ENCODE measurements around the gene ANO1. TPM values are rescaled to one million over a fixed set of nuclear protein-coding genes. Genes with fewer than 3 reads are reported as not detected.

ANO1 gene
- total RNA-seq, 2 experiments from 2014 or later: not detected

DNA sequence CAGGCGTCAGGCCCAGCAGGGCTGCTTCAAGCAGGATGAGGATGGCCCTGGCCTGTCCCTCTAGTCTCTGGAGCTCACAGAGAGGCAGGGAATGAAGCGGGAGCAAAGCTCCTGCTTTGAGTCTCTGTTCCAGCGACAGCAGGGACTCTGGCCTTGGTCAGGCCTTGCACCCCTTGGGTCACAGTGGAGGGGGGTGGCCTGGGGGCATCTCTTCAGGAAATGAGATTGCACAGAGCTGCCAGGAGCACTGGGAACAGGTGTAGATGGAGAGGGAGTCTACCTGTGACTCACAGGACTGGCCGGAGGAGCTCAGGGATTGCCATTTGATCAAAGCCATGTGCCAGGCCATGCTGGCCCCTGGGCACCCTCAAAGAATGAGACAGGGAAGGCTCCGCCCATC is 1.6 kb downstream of the ANO1 start:
- CTCF ChIA-PET: no interaction called here
- TF ChIP-seq, protein P1, sequence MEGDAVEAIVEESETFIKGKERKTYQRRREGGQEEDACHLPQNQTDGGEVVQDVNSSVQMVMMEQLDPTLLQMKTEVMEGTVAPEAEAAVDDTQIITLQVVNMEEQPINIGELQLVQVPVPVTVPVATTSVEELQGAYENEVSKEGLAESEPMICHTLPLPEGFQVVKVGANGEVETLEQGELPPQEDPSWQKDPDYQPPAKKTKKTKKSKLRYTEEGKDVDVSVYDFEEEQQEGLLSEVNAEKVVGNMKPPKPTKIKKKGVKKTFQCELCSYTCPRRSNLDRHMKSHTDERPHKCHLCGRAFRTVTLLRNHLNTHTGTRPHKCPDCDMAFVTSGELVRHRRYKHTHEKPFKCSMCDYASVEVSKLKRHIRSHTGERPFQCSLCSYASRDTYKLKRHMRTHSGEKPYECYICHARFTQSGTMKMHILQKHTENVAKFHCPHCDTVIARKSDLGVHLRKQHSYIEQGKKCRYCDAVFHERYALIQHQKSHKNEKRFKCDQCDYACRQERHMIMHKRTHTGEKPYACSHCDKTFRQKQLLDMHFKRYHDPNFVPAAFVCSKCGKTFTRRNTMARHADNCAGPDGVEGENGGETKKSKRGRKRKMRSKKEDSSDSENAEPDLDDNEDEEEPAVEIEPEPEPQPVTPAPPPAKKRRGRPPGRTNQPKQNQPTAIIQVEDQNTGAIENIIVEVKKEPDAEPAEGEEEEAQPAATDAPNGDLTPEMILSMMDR (IDR thresholded peaks at IDR 0.05): no peak
- Mint-ChIP-seq H3K4me3 (no peak overlapping the region), H3K36me3 (ENCODE audit: low read depth) (no peaks in the 10 kb centered on the region), H3K9me3 (no peaks in the 10 kb centered on the region), H3K27ac (no peak overlapping the region), H3K4me1 (ENCODE audit: low read depth) (no peaks in the 10 kb centered on the region), H3K27me3 (peaks cover 39% of the 10 kb centered on the region)
- Histone ChIP-seq H3K4me1 (ENCODE audit: insufficient read depth, low read length) (no peaks in the 10 kb centered on the region), H3K36me3 (ENCODE audit: insufficient read depth, low read length) (no peaks in the 10 kb centered on the region), H3K27ac (ENCODE audit: low read depth in 1 of 2, low read length in 2 of 2) (no peak overlapping the region), H3K9me3 (ENCODE audit: control insufficient read depth in 1 of 2, insufficient read depth in 1 of 2, low read length in 2 of 2) (no peaks in the 10 kb centered on the region), H3K4me3 (ENCODE audit: low read length) (no peak overlapping the region), H3K27me3 (ENCODE audit: control insufficient read depth in 1 of 2, insufficient read depth in 2 of 2, low read length in 2 of 2) (peaks cover 23 to 35% of the 10 kb centered on the region in 2 experiments)
- ATAC-seq (ENCODE audit: poor library complexity): no peak
- POLR2A ChIA-PET: no interaction called here
- intact Hi-C loops (cut with DNase I, micrococcal nuclease): loop anchor here in 1 of 2 experiments (10.0 kb wide), 1 partner anchor 135 kb away; no protein-coding TSS in a partner anchor
- DNase-seq: no peak

DNA sequence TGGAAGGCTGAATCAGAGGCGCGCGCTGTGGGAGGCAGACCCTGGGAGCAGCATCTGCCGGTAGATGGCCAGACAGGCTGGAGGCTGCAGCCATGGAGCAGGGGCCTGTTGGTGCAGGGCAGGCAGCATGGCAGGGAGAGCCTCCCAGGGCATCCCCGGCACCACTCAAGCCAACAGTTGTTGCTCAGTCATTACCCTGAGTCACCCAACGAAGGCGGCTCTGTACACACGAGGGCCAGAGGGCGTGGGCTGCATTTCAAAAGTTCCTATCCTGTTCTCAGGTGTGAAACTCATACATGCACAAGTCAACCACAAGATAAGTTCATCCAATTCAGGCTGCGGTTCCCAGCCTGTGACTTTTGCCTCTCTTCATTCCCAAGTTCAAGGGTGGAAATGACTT is 2.6 kb downstream of the ANO1 start:
- POLR2A ChIA-PET: no interaction called here
- H3K4me1 Mint-ChIP-seq (ENCODE audit: low read depth): no peaks in the 10 kb centered on the region
- Histone ChIP-seq H3K4me3 (ENCODE audit: low read length) (no peak overlapping the region), H3K4me1 (ENCODE audit: insufficient read depth, low read length) (no peaks in the 10 kb centered on the region), H3K27me3 (ENCODE audit: control insufficient read depth in 1 of 2, insufficient read depth in 2 of 2, low read length in 2 of 2) (peaks cover 23 to 30% of the 10 kb centered on the region in 2 experiments), H3K36me3 (ENCODE audit: insufficient read depth, low read length) (no peaks in the 10 kb centered on the region), H3K27ac (ENCODE audit: low read depth in 1 of 2, low read length in 2 of 2) (no peak overlapping the region), H3K9me3 (ENCODE audit: control insufficient read depth in 1 of 2, insufficient read depth in 1 of 2, low read length in 2 of 2) (no peaks in the 10 kb centered on the region)
- no peaks in the 10 kb centered on the region for H3K9me3 Mint-ChIP-seq
- H3K4me3 Mint-ChIP-seq: no peak overlapping the region
- H3K36me3 Mint-ChIP-seq (ENCODE audit: low read depth): no peaks in the 10 kb centered on the region
- CTCF ChIA-PET: no interaction called here
- no peak for ATAC-seq (ENCODE audit: poor library complexity)
- no peak overlapping the region for H3K27ac Mint-ChIP-seq
- intact Hi-C loops (cut with DNase I, micrococcal nuclease): no loop called here
- DNase-seq: no peak
- TF ChIP-seq, protein P1 (IDR thresholded peaks at IDR 0.05): no peak
- H3K27me3 Mint-ChIP-seq: peaks cover 29% of the 10 kb centered on the region

DNA sequence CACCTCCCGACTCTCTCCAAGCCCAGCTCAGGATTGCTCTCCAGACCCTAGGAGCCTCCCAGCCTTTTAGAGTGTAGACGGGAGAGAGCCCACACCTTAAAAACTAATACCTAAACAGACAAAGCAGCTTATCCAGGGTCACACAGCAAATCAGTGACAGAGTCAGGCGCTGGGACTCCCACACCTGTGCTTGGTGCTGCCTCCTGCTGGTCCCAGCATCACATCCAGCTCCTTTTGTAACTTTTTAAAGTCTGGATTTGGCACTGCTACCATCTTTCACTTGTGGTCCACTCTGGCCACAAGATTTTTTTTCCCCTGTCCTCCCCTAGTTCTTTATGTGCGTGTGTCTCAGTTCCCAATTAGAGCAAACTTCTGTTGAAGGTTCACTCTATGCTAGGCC is 4.7 kb downstream of the ANO1 start:
- H3K36me3 Mint-ChIP-seq (ENCODE audit: low read depth): no peaks in the 10 kb centered on the region
- Histone ChIP-seq H3K36me3 (ENCODE audit: insufficient read depth, low read length) (no peaks in the 10 kb centered on the region), H3K4me1 (ENCODE audit: insufficient read depth, low read length) (no peaks in the 10 kb centered on the region), H3K4me3 (ENCODE audit: low read length) (no peak overlapping the region), H3K27ac (ENCODE audit: low read depth in 1 of 2, low read length in 2 of 2) (no peak overlapping the region), H3K9me3 (ENCODE audit: control insufficient read depth in 1 of 2, insufficient read depth in 1 of 2, low read length in 2 of 2) (no peaks in the 10 kb centered on the region), H3K27me3 (ENCODE audit: control insufficient read depth in 1 of 2, insufficient read depth in 2 of 2, low read length in 2 of 2) (peaks cover 7 to 14% of the 10 kb centered on the region in 2 experiments)
- no peaks in the 10 kb centered on the region for H3K9me3 Mint-ChIP-seq
- no peak for DNase-seq
- peaks cover 9% of the 10 kb centered on the region for H3K27me3 Mint-ChIP-seq
- ChIA-PET CTCF (no interaction called here), POLR2A (no interaction called here)
- H3K4me1 Mint-ChIP-seq (ENCODE audit: low read depth): no peaks in the 10 kb centered on the region
- no peak overlapping the region for H3K4me3 Mint-ChIP-seq
- TF ChIP-seq, protein P1 (IDR thresholded peaks at IDR 0.05): no peak
- intact Hi-C loops (cut with DNase I, micrococcal nuclease): no loop called here
- no peak overlapping the region for H3K27ac Mint-ChIP-seq
- ATAC-seq (ENCODE audit: poor library complexity): no peak

All from CD4-positive, alpha-beta T cell (primary cell).